GM19324 (cell line): Measurements from ENCODE around the gene MIOS.
A peak's percentile ranks its signal among the peaks of the same experiment; 100 is the strongest.
"Not testable (repeated sequence)": the region's sequence is repeated elsewhere in the genome, so short reads cannot be mapped to it uniquely, and the experiment has no call there.

ENCODE experiments used
- ATAC-seq: cut with Tn5 transposase; IDR thresholded peaks from one replicate; pipeline ENCODE4 v1.9.1; 2021; ENCODE audit warnings: mild to moderate bottlenecking, moderate library complexity; ENCODE audit not compliant: unreplicated experiment, low FRiP score

MIOS gene

DNA sequence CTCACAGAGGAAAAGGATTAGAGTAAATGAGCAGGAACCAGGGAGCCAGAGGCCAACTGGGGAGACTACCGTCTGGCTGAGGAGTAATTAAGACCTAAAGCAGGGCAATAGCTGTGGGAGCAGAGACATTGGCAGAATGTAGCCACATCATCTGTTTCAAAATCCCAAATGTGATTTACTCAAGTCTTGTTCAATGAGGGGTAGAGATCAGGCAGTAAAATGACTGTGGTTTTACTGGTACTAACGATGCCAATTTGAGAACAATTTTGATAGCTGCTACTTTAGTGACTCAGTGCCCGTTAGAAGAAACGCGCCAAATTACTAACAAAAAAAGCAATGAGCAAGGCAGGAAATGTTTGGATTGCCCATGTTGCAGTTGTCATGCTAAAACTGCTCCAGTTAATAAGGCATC is 12.7 kb upstream of the MIOS start:
- no peak for ATAC-seq

- no peak for ATAC-seq
Measured at GRCh38 chr7:7554649-7555575, 11.8 kb upstream of the MIOS start.

DNA sequence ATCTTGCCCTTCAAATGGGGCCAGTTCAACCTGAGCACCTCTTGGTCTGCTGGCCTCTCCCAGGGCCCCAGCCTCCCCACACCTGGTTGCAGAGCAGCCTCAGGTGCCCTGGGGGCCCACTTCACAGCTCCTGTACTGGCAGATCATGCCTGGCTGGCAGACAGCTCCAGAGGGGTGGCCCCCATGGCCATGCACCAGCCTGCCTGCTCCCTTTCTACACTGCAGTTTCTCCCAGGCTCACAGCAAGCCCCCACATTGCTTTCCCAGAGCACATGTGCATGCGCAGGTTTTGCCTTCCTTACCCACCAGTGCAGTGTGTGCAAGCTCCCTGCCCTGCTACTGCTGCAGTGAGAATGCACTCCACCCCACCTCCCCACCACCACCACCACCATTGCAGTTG is 9.8 kb upstream of the MIOS start:
- ATAC-seq: no peak

- no peak for ATAC-seq
Measured at GRCh38 chr7:7557252-7557651, 9.4 kb upstream of the MIOS start.

GRCh38 chr7:7561591-7561990 is 5.1 kb upstream of the MIOS start:
- not testable (repeated sequence) for ATAC-seq

DNA sequence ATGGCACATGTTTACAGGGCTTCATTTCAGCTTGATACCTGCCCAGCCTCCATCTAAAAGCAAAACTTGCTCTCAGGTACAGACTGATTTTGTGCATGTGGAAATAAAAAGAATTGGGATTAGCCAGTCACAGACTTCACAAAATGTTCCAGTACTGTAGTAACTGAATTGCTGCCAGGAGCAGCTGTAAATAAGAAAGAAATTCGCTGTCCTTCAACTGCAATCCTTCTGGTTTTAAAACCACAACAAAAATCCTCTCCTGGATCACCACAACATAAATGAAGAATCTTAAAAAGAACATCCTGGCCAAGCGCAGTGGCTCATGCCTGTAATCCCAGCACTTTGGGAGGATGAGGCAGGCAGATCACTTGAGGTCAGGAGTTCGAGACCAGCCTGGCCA is 3.9 kb upstream of the MIOS start:
- ATAC-seq: no peak

- ATAC-seq: no peak
Measured at GRCh38 chr7:7563269-7563668, 3.4 kb upstream of the MIOS start.

- no peak for ATAC-seq
Measured at GRCh38 chr7:7563813-7564212, 2.9 kb upstream of the MIOS start.

DNA sequence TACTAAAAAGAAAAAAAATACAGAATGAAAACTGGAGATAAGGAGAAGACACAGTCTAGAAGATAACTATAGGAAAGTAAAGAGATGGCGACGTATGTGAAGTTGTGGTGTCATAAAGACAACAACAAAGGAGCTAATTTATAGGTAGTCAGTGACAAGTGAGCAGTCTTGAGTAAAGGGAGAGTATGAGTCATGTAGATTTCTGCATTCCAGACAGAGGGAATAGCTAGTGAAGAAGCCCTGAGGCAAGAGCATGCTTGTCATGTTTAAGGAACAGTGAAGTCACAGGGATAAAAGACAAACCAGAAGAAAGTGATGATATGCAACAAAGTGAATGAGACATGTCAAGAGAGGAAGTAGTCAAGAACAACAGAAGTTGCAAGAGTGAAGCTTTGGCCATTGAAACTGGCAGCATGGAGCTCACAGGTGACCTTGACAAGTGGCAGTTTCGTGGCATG is 2.3 kb upstream of the MIOS start:
- ATAC-seq: no peak

DNA sequence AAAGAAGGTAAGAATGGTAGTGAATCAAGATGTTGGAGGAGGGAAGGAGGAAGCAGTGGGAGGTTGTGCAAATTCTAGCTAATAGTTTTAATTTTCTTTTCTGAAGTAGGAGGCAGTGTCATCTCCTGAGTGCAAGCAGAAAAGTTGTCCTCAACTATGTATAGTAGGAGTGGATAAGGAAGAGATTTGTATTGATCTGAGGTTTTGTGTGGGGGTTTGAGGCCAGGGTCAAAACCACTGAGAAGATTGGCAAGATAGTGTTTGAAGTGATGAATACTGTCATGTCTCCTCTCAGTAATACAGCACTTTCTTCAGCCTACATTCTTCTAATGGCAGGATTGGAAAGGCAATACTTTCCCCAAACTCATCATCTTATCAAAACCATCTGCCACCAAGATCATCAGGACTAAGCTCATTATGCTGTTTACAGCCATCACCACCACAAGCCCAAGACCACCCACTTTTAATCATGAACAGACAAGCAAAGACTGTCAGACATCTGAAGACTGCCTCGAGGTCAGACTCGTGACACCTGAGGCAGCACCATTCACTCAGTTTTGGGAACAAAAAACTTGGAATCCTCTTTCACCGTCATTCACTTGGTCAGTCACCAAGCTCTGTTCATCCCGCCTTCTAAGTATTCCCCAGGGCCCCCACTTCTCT is 1.5 kb upstream of the MIOS start:
- no peak for ATAC-seq

- peak; percentile 17 for ATAC-seq
Measured at GRCh38 chr7:7565746-7566650, 686 bp upstream of the MIOS start.

GRCh38 chr7:7567898-7568531 is 1.3 kb downstream of the MIOS start:
- ATAC-seq: no peak

GRCh38 chr7:7568553-7568952 is 1.9 kb downstream of the MIOS start:
- no peak for ATAC-seq

DNA sequence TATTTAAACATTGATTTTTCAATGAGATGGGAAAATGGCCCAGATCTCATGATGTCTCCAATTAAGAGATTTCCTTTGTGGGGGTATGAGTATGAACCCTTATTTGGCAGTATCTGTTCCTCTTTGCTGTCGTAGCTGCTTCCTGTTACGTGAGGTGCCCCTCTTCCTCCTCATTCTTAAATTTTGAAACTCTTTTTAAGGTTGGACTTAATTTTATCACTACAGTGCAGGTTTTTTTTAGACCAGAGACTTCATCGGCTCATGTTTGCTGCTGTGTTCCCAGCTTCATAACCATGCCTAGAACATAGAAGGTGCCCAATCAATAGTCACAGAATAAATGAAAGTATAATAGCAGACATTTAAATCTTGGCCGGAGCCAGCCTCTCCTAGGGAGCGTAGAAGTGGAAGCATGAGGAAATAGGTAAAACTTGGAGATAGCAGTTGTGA is 2.4 kb downstream of the MIOS start:
- peak; percentile 24 for ATAC-seq

- no peak for ATAC-seq
Measured at GRCh38 chr7:7569615-7570014, 2.9 kb downstream of the MIOS start.

- no peak for ATAC-seq
Measured at GRCh38 chr7:7570584-7570983, 3.9 kb downstream of the MIOS start.

GRCh38 chr7:7573701-7574100 is 7.0 kb downstream of the MIOS start:
- no peak for ATAC-seq

GRCh38 chr7:7576344-7576743 is 9.7 kb downstream of the MIOS start:
- no peak for ATAC-seq

- ATAC-seq: no peak
Measured at GRCh38 chr7:7577888-7578287, 11.2 kb downstream of the MIOS start.

GRCh38 chr7:7579638-7580037 is 13.0 kb downstream of the MIOS start:
- ATAC-seq: no peak
